Prostate gland (tissue), 2 donors: ENCODE data around the gene AMPH. TPM values are rescaled to one million over a fixed set of nuclear protein-coding genes. Genes with fewer than 3 reads are reported as not detected.
A peak's percentile ranks its signal among the peaks of the same experiment; 100 is the strongest.

Experiments
- DNase-seq: peaks from one replicate; pipeline ENCODE4 v3.0.0-alpha.2; 2019; ENCODE audit warnings: low spot score
- H3K27ac ChIP-seq, 2 donors: fragments of 200-600 bp; sonication (generic); 2 replicates each; pipeline ENCODE4 v1.5.1; 2017 to 2019
- H3K27me3 ChIP-seq: fragments of 200-600 bp; sonication (generic); replicated peaks from 2 replicates; pipeline ENCODE4 v1.5.1; 2019; ENCODE audit not compliant: insufficient read depth
- H3K36me3 ChIP-seq, 2 donors: fragments of 200-600 bp; sonication (generic); 1 replicate in 1 of 2; 2 replicates in 1 of 2; pipeline versions ENCODE4 v1.5.1 to v1.8.1; 2017 to 2019
- H3K4me1 ChIP-seq: fragments of 200-600 bp; sonication (generic); replicated peaks from 2 replicates; pipeline ENCODE4 v1.5.1; 2019
- H3K4me3 ChIP-seq, 2 donors: fragments of 200-600 bp; sonication (generic); 2 replicates each; pipeline ENCODE4 v1.5.1; 2017 to 2019
- H3K9me3 ChIP-seq: fragments of 200-600 bp; sonication (generic); 2 replicates; pipeline ENCODE4 v1.5.1; 2017
- CTCF ChIP-seq, 4 experiments: fragments of 200-600 bp in 2 of 4; fragments of 450-650 bp in 2 of 4; sonication (generic) in 2 of 4; IDR thresholded peaks; 1 replicate in 3 of 4; 2 replicates in 1 of 4; pipeline ENCODE4 v1.5.1; 2016 to 2019; ENCODE audit warnings: antibody characterized with exemption in 4 of 4, mild to moderate bottlenecking in 2 of 4, moderate library complexity in 2 of 4
- POLR2A ChIP-seq: fragments of 450-650 bp; IDR thresholded peaks from one replicate; pipeline ENCODE4 v1.6.1; 2016; ENCODE audit warnings: antibody characterized with exemption, mild to moderate bottlenecking
- POLR2AphosphoS5 ChIP-seq: sonication (generic); formaldehyde crosslinking; IDR thresholded peaks from one replicate; pipeline ENCODE4 v1.6.1; 2017; ENCODE audit warnings: antibody characterized with exemption
- WGBS: methylation state at CpG from one replicate; pipeline ENCODE4 v1.1.5; 2018; 5-methylcytosine and 5-hydroxymethylcytosine counted together
- intact Hi-C: fragments of 100-400 bp; cut with DNase I; formaldehyde crosslinking; loops from one replicate; pipeline ENCODE4 v1.14.2; 2022
- total RNA-seq, 2 donors: library from RNA; depleted of rRNA; stranded (reverse); fragments of >200 nt; gene quantifications; one replicate each; pipeline ENCODE4 v1.1.0, GENCODE V29; 2016

Gene AMPH
- total RNA-seq, 2 donors from 2014 or later, result 5.9 TPM; not detected in 1

- Histone ChIP-seq H3K4me1 (no peaks in the 10 kb centered on the region), H3K36me3 (no peaks in the 10 kb centered on the region), H3K27me3 (no peaks in the 10 kb centered on the region), H3K27ac (no peak overlapping the region), H3K9me3 (no peaks in the 10 kb centered on the region), H3K4me3 (no peak overlapping the region)
- 26% methylated on average over 8 of the region's 8 CpGs for WGBS
- TF ChIP-seq POLR2A (no peak), POLR2AphosphoS5 (no peak), CTCF (IDR thresholded peaks at IDR 0.05) (no peak)
- peak; percentile 14 for DNase-seq
- intact Hi-C loops, result no loop called here
These were observed 167.6 kb downstream of the AMPH start for GRCh38 chr7:38463277-38464225.

- no peaks in the 10 kb centered on the region for H3K9me3 ChIP-seq
- no peak overlapping the region for H3K27ac ChIP-seq
- no peak overlapping the region for H3K4me3 ChIP-seq
- 96% methylated on average over 11 of the region's 11 CpGs for WGBS
- H3K36me3 ChIP-seq, result no peaks in the 10 kb centered on the region
- no peaks in the 10 kb centered on the region for H3K4me1 ChIP-seq
- intact Hi-C loops, result no loop called here
- no peak for DNase-seq
- TF ChIP-seq POLR2AphosphoS5, result no peak
- TF ChIP-seq CTCF (IDR thresholded peaks at IDR 0.05), result no peak
- TF ChIP-seq POLR2A, result no peak
- no peaks in the 10 kb centered on the region for H3K27me3 ChIP-seq
These were observed 168.4 kb downstream of the AMPH start for GRCh38 chr7:38462819-38463218.

GRCh38 chr7:38461887-38462286, 169.3 kb downstream of the AMPH start:
- TF ChIP-seq POLR2A, result no peak
- no peak for TF ChIP-seq CTCF (IDR thresholded peaks at IDR 0.05)
- no peak for TF ChIP-seq POLR2AphosphoS5
- Histone ChIP-seq H3K27ac (no peak overlapping the region), H3K4me3 (no peak overlapping the region), H3K27me3 (no peaks in the 10 kb centered on the region), H3K9me3 (no peaks in the 10 kb centered on the region), H3K4me1 (no peaks in the 10 kb centered on the region), H3K36me3 (no peaks in the 10 kb centered on the region)
- intact Hi-C loops, result no loop called here
- 91% methylated on average over 7 of the region's 7 CpGs for WGBS
- DNase-seq, result no peak

GRCh38 chr7:38453826-38454225, 177.3 kb downstream of the AMPH start:
- DNase-seq, result no peak

More at GRCh38 chr7:38453826-38454225, 177.3 kb downstream of the AMPH start:
- Histone ChIP-seq H3K27me3 (no peaks in the 10 kb centered on the region), H3K9me3 (no peaks in the 10 kb centered on the region), H3K4me1 (no peaks in the 10 kb centered on the region), H3K36me3 (no peaks in the 10 kb centered on the region), H3K4me3 (no peak overlapping the region), H3K27ac (no peak overlapping the region)
- TF ChIP-seq POLR2A, result no peak
- TF ChIP-seq CTCF (IDR thresholded peaks at IDR 0.05), result no peak
- TF ChIP-seq POLR2AphosphoS5, result no peak
- 88% methylated on average over 5 of the region's 5 CpGs for WGBS
- intact Hi-C loops, result no loop called here
